ENCODE measurements around the gene BBIP1.
"Not testable (repeated sequence)": the region's sequence is repeated elsewhere in the genome, so short reads cannot be mapped to it uniquely, and the experiment has no call there.

The BBIP1 gene

DNA sequence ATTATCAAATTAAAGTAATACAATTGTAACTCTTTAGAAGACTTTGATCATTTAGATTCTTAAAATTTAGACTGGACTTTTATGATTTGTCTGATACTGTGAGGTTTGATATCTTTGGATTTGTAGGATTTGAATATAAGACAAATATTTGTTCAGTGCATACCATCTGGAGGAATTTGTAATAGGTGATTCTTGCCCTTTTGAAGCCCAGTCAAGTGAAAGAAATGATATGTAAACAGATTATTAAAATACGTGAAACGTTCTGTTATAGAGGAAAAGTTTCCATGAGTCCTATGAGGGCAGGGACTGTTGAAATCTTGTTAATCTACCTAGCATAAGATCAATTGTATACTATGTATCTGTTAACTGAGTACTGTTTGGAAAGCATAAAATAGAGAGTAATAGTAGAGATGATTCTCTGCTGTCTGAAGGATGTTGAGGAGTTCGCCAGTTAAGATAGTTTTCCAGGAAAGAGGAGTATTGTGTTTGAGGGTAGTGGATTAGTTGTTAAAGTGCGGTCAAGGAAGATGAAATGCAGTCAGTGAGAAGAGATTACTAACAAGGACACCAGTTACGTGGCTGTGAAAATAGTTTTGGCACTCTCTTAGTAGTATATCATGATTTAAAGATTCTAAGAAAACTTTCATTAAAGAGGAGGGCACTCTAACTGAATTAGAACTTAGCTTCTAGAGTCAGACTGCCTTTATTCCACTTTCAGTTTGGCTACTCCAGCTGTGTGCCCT is 32.9 kb downstream of the BBIP1 start:
- no peak for DNase-seq (ENCODE audit: low read depth)

DNA sequence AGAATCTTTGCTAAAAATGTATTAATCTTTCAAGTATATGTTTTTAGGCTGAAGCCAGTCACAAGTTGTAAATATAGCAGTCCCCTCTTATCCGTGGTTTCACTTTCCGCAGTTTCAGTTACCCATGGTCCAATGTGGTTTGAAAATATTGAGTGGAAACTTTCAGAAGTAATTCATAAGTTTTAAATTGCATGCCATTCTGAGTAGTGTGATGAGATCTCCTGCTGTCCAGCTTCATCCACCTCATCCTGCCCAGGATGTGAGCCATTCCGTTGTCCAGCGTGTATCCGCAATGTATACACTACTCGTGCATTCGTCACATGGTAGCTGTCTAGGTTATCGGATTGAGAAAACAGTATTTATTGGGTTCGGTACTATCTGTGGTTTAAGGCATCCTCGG is 35.1 kb downstream of the BBIP1 start:
- DNase-seq (ENCODE audit: low read depth): no peak

GRCh38 chr10:110881905-110882304 is 37.1 kb downstream of the BBIP1 start:
- no peak for DNase-seq (ENCODE audit: low read depth)

DNA sequence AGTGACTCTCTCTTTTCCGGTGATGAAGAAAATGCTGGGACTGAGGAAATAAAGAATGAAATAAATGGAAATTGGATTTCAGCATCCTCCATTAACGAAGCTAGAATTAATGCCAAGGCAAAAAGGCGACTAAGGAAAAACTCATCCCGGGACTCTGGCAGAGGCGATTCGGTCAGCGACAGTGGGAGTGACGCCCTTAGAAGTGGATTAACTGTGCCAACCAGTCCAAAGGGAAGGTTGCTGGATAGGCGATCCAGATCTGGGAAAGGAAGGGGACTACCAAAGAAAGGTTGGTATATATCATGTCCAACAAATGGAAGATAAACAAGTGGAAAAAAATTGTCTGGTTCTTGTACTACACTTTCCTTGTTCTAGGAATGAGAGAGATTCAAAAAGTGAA is 37.7 kb downstream of the BBIP1 start:
- DNase-seq (ENCODE audit: low read depth): no peak

DNA sequence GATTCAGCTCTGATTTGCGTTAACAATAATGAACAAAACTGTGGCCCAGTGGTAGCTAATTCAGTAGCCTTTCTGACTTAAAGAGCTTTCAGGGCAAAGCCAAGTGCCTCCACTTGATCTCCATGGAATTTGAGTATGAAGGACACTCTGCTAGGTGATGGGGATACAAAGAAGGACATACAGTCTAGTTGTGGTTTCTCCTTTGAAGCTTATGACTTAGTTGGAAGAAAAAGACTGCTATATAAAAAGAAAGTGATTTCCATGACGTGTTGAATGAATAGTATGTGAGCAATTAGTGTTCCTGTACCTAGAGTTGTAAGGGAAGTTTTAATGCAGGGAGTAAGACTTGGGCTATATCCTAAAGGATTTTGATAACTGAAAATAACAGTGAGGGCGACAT is 39.0 kb downstream of the BBIP1 start:
- DNase-seq (ENCODE audit: low read depth): no peak

- no peak for DNase-seq (ENCODE audit: low read depth)
Measured at GRCh38 chr10:110876788-110877187, 42.2 kb downstream of the BBIP1 start.

DNA sequence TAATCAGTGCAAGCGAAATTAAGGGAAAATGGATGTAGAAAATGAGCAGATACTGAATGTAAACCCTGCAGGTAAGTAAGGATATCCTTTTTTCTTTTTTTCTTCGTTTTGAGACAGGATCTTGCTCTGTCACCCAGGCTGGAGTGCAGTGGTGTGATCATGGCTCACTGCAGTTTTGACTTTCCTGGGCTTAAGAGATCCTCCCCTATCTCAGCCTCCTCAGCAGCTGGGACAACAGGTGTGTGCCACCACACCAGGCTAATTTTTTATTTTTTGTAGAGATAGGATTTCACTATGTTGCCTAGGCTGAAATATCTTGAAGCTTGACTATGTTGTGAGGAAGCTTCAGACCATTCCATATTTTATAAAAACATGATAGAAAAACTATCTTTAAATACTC is 43.0 kb downstream of the BBIP1 start:
- DNase-seq (ENCODE audit: low read depth): no peak

DNA sequence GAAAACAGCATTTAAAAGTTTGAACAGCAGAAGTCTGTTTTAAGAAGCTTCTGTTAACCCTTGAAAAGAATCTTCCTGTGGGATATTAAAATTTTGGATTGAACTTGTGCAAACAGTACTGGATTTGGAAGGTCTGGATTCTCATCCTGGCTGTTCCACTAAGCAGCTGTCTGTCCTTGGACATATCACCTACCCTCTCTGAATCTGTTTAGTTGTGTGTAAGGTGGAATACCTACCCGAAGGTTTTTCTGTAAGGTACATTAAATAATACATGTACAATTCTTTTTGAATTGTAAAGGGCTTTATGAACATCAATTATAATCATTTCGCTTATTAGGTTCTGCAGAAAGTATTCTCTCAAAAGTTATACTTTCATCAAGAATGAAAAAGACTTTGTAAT is 45.0 kb downstream of the BBIP1 start:
- DNase-seq (ENCODE audit: low read depth): no peak

DNA sequence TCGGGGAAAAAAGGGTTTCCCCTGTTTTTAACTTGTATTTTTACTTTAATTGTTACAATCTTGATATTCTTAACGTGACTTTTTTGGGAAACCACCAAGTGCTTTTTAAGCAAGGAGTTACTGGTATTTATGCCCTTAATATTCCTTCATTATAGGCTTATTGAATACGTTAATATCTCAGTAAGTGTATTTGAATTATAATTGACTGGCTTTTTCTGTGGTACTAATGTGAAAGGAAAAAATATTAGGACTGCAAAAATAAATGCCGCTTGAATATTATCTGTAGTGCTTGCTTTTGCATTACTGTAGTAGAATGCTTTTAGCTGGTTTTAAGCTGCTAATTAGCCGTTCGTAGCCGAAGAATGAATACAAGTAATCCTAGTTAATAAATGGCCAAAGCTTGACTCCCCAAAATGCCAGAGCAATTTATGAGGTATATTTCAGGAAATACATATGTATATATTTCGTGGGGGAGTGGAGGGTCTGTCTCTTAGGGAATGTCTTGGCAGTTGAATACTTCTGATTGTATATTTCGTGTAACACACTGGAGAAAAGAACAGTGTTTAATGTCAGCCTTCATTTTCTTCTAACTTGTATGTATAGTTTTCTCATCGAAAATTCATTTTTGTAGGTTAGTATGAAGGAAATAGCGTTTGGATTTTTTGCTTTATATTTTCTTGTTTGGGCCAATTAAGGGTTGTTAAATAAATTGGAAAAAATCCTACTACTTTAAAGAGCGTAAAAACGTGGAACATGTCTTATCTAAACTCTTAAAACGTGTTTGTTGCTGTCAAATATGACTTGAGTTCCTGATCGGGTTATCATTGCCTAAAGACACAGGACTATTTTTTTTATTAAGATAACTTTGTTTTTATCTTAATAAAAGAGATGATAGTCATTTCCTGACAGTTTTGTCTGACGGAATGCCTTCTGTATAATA is 45.7 kb downstream of the BBIP1 start:
- no peak for DNase-seq (ENCODE audit: low read depth)

- DNase-seq (ENCODE audit: low read depth): peak; percentile 93
Measured at GRCh38 chr10:110872145-110872983, 46.6 kb downstream of the BBIP1 start.

DNA sequence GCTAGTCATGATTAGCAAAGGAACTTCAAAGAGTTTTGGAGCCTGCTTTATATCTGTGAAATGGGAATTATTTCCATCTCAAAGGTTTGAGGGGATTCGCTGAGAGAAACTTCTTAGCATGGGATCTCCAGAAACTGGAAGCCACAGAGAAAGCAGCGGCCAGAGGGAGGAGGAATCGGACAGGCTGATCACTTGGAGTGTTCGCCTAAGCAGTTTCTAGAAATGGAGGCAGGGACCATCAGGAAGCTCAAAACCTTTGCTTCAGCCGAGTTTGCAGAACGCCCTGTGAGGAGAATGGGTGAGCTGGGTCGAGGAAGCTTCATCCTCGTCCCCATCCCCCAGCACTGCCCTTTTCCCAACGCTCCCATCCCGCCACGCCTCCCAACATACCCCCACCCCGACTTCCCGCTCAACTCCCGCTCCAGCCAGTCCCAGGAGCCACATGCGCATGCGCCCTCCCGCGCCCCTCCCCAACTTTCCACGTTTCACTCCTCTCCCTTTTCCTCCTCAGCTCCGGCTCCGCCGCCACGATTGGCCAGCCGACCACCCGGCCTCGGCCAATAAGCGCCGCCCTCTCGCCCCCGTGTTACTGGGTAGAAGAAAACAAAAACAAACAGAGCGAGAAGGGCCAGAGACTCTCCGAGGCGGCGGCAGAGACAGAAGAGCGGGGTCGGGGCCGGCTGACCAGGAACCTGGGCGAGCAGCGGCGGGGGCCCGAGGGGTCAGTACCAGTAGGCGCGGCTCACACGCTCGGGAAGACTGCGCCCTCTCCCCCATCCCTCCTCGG is 47.5 kb downstream of the BBIP1 start, which contains the start of gene PDCD4:
TSS of gene PDCD4 (plus strand) at position 631 of the 787 bp plus-strand sequence. CDS start 4,100 bp downstream, outside the sequence.
- peak; percentile 96 for DNase-seq (ENCODE audit: low read depth)

GRCh38 chr10:110870823-110871297 is 48.1 kb downstream of the BBIP1 start:
- DNase-seq (ENCODE audit: low read depth): no peak

- no peak for DNase-seq (ENCODE audit: low read depth)
Measured at GRCh38 chr10:110868981-110869380, 50.0 kb downstream of the BBIP1 start.

GRCh38 chr10:110867807-110868465 is 51.0 kb downstream of the BBIP1 start:
- no peak for DNase-seq (ENCODE audit: low read depth)

- not testable (repeated sequence) for DNase-seq (ENCODE audit: low read depth)
Measured at GRCh38 chr10:110867011-110867806, 51.8 kb downstream of the BBIP1 start.

DNA sequence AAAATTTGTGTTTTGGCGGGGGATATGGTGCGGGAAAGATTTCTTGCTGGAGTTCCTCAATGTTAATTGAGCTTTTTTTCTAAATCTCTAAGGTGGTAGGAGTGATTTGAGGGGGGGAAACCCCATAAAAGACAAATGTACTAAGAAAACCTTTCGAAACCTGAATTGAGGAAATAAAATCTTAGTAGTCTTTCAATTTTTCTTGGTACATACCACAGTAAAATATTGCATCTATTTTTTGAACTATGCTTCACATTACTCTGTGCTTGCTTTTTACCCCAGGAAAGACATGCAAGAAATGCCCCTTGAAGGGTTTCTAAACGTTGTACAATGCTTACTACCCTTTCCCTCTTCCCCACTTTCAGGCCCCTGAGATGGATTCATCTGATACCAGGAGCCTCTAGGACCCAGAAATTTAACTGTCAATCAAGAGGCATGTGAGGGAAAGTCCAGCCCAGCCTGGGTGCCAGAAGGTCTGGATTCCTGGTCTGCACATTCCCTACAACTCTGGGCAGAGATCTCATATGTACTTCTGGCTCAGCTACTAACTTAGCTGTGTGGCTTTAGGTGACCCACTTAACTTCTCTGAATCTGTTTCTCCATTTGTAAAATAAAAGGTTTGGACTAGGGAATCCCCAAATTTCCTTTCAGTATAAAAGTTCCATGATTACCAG is 53.0 kb downstream of the BBIP1 start:
- DNase-seq (ENCODE audit: low read depth): peak; percentile 55

DNA sequence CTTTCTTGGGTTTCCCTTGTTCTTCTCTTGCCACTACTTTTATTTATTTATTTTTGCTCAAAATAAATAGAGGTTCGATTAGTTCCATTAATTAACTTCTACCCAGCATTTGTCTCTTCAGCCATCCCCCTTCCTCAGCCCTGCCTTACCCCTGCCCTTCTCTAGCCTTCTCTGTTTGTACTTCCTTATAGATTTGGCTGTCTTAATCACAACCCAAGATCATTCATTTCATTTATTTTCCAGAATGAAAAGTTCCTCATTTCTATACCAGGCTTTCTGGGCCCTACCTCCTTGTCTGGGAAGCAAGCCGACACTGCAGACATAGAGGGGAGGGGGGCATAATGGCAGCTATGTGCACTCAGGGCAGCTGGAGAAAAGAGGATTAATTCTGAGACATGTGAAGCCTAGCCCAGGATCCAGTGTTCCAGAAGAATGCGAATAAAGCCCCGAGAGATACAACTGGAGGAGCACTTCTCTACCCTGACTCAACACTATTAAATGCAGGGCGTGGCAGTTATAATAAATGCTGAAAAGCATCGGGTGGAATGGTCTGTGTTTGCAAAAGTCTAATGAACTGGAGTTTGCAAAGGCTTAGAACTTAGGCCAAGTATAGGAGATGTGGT is 53.7 kb downstream of the BBIP1 start:
- DNase-seq (ENCODE audit: low read depth): peak; percentile 71

DNA sequence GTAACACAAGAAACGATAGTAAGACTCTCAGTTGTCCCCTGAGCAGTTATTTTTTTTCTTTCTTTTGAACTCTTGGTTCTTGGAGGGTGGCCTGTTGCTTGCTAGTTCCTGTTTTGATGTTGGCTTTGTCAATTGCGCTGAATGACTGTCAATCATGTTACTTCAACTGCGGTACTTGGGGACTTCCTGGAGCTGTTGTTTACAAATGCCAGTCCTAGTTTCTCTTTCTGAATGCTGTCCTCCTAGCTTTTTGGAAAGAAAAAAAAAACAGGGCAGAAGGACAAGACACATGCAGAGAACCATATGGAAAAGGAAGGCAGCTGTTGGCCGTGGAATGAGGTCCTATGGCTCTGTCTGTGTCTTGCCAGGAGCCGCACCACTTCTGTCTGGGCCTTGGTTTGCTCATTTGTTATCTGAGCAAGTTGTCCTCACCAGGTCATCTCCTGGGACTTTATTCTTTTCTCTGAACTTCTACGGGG is 54.3 kb downstream of the BBIP1 start:
- peak; percentile 15 for DNase-seq (ENCODE audit: low read depth)

DNA sequence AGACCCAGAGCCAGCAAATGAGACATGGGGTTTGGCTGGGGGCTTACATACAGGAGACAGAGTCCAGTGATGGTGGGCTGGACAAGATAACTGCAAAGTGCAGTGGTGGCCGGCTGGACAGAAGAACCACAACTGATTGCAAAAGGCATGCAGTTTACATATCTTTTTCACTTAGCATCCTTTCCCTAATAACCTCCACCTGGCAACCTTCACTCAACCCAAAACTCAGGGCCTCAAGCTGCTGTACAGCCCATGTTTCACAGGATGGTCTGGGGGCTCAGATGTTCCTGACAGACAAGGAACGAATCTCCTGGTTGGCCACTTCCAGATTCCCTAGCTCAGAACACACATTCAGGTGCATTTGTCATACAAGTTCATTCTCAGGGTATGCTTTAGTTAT is 55.0 kb downstream of the BBIP1 start:
- no peak for DNase-seq (ENCODE audit: low read depth)
